Lower leg skin (tissue), 3 donors: Measurements from ENCODE around the gene CLECL1.
"Not testable (repeated sequence)": the region's sequence is repeated elsewhere in the genome, so short reads cannot be mapped to it uniquely, and the experiment has no call there.

ENCODE experiments used
- POLR2A ChIP-seq, 2 donors: fragments of 450-650 bp; IDR thresholded peaks; one replicate each; pipeline ENCODE4 v1.6.1; 2016 to 2017; ENCODE audit warnings: antibody characterized with exemption in 2 of 2, mild to moderate bottlenecking in 1 of 2, moderate library complexity in 1 of 2
- TF ChIP-seq, protein P1 (sequence below), 3 donors: fragments of 450-650 bp; IDR thresholded peaks; one replicate each; pipeline ENCODE4 v1.5.1; 2016; ENCODE audit warnings: antibody characterized with exemption in 3 of 3, mild to moderate bottlenecking in 3 of 3, moderate library complexity in 2 of 3

DNA sequence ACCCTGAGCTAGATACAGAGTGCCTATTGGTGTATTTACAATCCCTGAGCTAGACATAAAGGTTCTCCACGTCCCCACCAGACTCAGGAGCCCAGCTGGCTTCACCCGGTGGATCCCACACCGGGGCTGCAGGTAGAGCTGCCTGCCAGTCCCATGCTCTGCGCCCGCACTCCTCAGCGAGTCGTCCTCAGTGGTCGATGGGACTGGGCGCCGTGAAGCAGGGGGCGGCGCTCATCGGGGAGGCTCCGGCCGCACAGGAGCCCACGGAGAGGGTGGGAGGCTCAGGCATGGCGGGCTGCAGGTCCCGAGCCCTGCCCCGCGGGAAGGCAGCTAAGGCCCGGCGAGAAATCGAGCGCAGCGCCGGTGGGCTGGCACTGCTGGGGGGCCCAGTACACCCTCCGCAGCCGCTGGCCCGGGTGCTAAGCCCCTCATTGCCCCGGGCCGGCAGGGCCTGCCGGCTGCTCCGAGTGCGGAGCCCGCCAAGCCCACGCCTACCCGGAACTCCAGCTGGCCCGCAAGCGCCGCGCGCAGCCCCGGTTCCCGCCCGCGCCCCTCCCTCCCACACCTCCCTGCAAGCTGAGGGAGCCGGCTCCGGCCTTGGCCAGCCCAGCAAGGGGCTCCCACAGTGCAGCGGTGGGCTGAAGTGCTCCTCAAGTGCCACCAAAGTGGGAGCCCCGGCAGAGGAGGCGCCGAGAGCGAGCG, 6.7 kb upstream of the CLECL1 start:
- TF ChIP-seq, protein P1, sequence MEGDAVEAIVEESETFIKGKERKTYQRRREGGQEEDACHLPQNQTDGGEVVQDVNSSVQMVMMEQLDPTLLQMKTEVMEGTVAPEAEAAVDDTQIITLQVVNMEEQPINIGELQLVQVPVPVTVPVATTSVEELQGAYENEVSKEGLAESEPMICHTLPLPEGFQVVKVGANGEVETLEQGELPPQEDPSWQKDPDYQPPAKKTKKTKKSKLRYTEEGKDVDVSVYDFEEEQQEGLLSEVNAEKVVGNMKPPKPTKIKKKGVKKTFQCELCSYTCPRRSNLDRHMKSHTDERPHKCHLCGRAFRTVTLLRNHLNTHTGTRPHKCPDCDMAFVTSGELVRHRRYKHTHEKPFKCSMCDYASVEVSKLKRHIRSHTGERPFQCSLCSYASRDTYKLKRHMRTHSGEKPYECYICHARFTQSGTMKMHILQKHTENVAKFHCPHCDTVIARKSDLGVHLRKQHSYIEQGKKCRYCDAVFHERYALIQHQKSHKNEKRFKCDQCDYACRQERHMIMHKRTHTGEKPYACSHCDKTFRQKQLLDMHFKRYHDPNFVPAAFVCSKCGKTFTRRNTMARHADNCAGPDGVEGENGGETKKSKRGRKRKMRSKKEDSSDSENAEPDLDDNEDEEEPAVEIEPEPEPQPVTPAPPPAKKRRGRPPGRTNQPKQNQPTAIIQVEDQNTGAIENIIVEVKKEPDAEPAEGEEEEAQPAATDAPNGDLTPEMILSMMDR (IDR thresholded peaks at IDR 0.05): not testable (repeated sequence)
- not testable (repeated sequence) for TF ChIP-seq POLR2A (IDR thresholded peaks at IDR 0.05)
